OCI-M2 (cell line): ENCODE data around the gene OR10V1.

ENCODE experiments used
- DNase-seq: peaks from one replicate; lab custom pipeline; 2025; ENCODE audit not compliant: unreplicated experiment; lab: John Stamatoyannopoulos, UW

OR10V1 gene

DNA sequence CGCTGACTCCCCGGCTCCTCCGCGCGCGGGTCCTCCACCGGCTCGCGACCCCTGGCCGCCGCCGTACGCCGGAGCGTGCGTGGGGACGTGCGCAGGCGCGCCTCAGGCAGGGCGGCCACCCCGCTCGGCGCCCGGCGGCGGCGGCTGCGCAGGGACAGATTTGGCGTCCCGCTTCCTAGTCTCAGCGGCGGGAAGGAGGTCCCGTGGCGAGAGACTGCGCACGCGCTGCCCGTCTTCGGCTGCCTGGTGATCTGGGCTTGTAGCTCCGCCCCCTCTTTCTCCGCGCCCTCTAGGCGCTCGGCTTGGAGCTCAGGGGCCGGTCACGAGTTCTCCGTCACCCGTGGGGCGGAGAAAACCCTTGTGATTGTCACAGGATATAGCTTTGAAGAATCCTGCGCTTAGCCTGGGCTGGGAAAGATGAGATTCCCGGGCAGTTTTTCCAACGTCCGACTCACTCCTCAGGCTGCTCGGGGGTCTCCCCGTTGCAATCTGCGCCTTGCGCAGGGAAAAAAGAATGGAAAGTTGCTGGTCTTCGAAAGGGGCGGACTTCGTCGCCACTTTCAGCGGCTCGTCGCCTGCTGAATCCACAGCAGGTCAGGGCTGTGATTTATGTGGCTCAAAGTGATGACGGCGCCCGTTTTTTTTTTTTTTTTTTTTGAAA lies 44.6 kb downstream of the OR10V1 start, which contains the start of gene PATL1:
Gene PATL1, minus strand, starts transcription at position 88 of the 661 bp plus-strand sequence. CDS start 142 bp downstream, outside the sequence.
- peak; percentile 71 for DNase-seq

DNA sequence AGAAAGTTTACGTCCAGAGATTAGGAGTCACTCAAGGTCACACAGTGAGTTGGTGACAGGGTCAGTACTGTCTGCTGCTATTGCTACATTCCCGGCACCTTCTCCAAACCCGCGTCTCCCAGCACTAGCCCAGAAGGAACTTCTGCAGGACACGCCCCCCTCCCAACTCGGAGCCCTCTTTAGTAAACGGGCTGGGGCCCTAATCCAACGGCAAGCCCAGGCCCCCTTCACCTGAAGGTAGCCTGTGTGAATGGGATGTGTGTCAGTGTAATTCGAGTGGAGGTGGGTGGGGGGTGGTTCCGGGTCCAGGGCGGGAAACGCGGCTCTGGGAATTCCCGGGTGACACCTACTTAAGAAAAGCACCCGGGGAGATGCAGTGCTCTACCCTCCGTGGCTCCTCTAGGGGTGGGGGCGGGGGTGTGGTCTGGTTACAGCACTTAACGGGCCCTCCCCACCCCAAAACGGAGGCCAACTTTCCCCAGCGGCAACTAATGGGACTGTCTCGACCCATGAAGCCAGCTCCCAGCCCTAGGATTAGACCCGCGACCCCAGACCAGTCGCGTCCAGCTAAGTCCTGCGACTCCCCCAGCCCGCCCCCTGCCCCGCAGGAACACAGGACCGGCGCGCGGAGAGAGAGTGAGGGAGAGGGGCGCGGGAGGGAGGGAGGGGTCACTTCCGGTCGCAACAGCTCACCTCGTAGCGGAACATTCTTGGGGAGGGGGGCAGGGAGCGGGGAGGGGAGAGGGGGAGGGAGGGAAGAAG lies 45.3 kb downstream of the OR10V1 start:
- DNase-seq = no peak

DNA sequence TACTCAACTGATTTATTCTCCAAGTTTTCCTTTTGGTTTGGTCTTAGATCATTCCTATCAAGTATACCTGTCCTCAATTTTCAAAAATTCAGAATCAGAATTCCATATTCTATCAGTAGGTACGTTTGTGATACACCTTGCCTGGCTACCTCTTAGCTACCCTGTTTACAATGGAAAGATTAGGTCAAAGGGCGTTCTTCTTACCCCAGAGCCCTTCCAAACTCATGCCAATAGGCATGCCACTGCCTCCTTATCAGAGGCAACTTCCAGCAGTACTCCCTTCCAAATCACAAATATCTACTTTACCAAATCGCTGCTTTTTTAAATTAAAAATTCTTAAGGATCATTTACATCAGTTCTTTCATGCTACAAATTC lies 45.8 kb downstream of the OR10V1 start:
- no peak for DNase-seq

DNA sequence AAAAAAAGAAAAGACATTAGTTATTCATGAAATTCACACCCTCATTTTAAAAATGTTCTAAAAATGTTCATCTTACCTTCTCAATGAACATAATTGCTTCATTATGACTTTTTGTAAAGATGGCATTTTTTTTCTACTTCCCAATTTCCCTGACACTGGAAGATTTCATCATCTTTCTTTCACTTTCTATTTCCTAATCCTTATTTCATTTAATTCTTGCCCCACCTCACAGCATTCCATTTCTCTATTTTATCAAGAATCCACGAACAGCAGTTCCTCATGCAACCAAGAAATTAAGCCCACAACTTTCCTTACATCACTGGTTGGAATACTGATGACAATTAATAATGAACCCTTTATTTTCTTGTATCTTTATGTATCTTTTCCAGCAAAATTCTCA lies 46.7 kb downstream of the OR10V1 start:
- DNase-seq = no peak
